Left lung (tissue), 10 donors: ENCODE results near the gene MAF. TPM values are rescaled to one million over a fixed set of nuclear protein-coding genes. Genes with fewer than 3 reads are reported as not detected.

Experiments
- ATAC-seq: fragments of 200-7000 bp; cut with Tn5 transposase; one replicate; pipeline ENCODE4 v1.9.1; 2020; ENCODE audit warnings: moderate library complexity
- DNase-seq, 4 donors: peaks; one replicate each; pipeline ENCODE4 v3.0.0-alpha.2; 2013 to 2020
- H3K27ac ChIP-seq, 2 donors: fragments of 200-600 bp; sonication (generic) in 1 of 2; one replicate each; pipeline versions ENCODE4 v1.5.0 to v1.8.0; 2020 to 2021
- H3K27me3 ChIP-seq, 2 donors: fragments of 200-600 bp; sonication (generic) in 1 of 2; one replicate each; pipeline versions ENCODE4 v1.5.0 to v1.8.0; 2020 to 2021
- H3K36me3 ChIP-seq, 2 donors: fragments of 200-600 bp; sonication (generic) in 1 of 2; one replicate each; pipeline versions ENCODE4 v1.5.0 to v1.8.0; 2020 to 2021
- H3K4me1 ChIP-seq, 2 donors: fragments of 200-600 bp; one replicate each; pipeline ENCODE4 v1.8.0; 2021
- H3K4me3 ChIP-seq, 2 donors: fragments of 200-600 bp; sonication (generic) in 1 of 2; one replicate each; pipeline versions ENCODE4 v1.5.0 to v1.8.0; 2020 to 2021; ENCODE audit warnings: mild to moderate bottlenecking in 1 of 2
- H3K9me3 ChIP-seq, 2 donors: fragments of 200-600 bp; sonication (generic) in 1 of 2; one replicate each; pipeline versions ENCODE4 v1.5.0 to v1.8.0; 2020 to 2021
- CTCF ChIP-seq, 2 donors: fragments of 200-600 bp; sonication (generic) in 1 of 2; IDR thresholded peaks; one replicate each; pipeline versions ENCODE4 v1.5.0 to v1.8.0; 2021; ENCODE audit warnings: antibody characterized with exemption in 2 of 2
- intact Hi-C, 2 donors: fragments of 100-400 bp; cut with DNase I; formaldehyde crosslinking; loops; one replicate each; pipeline versions ENCODE4 v1.11.2 to v1.14.2; 2022
- polyA plus RNA-seq, 6 donors: library from polyadenylated mRNA; unstranded; fragments of 120-200 nt; gene quantifications; one replicate each; pipeline ENCODE4 v1.2.1, GENCODE V29; 2013; ENCODE audit not compliant: insufficient read length in 6 of 6
- total RNA-seq, 2 donors: library from RNA; stranded (reverse); fragmentation: NEBNext Ultra II Directional; extraction: Animal tissue kit (Norgen Biotek cat#: 25700); gene quantifications; one replicate each; pipeline ENCODE4 v1.2.1, GENCODE V29; 2021
- donor health status: DM: no; HTN: yes; CAD: no.
- donor health status: DM: no; HTN: no; CAD: no.

MAF gene
- total and polyA plus RNA-seq, 8 donors, result 52.2 to 125 (median 101) TPM

- intact Hi-C loops, result no loop called here
- DNase-seq (no peak), ATAC-seq (no peak)
- Histone ChIP-seq H3K9me3 (no peaks in the 10 kb centered on the region), H3K36me3 (no peaks in the 10 kb centered on the region), H3K4me1 (peaks cover 0 to 4% of the 10 kb centered on the region in 2 donors), H3K27ac (no peak overlapping the region), H3K27me3 (no peaks in the 10 kb centered on the region), H3K4me3 (no peak overlapping the region)
- no peak for TF ChIP-seq CTCF (IDR thresholded peaks at IDR 0.05)
Measured at GRCh38 chr16:79638386-79638785, 37.8 kb upstream of the MAF start.

DNA sequence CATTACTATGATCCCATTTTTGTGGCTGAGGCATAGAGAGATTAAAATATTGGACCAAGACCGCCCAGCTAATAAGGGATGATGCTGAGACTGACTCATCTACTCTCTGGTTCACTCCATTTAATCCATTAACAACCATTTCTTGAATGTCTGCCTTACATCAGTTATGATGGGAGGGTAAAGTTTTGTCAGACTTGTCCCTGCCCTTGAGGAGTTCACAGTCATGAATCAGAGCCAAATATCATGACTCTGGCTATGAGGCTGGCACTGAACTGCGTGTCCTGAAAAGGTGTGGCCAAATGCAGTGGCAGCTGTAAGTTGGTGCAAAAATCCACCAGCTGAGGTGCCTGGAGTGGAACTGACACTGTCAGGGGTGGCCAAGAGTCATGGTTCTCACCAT is 35.0 kb upstream of the MAF start:
- intact Hi-C loops, result no loop called here
- DNase-seq, result no peak
- H3K4me1 ChIP-seq, result no peaks in the 10 kb centered on the region
- no peaks in the 10 kb centered on the region for H3K9me3 ChIP-seq
- H3K36me3 ChIP-seq, result no peaks in the 10 kb centered on the region
- H3K27me3 ChIP-seq, result no peaks in the 10 kb centered on the region
- no peak for ATAC-seq
- no peak for TF ChIP-seq CTCF (IDR thresholded peaks at IDR 0.05)
- H3K27ac ChIP-seq, result no peak overlapping the region
- H3K4me3 ChIP-seq, result no peak overlapping the region

DNA sequence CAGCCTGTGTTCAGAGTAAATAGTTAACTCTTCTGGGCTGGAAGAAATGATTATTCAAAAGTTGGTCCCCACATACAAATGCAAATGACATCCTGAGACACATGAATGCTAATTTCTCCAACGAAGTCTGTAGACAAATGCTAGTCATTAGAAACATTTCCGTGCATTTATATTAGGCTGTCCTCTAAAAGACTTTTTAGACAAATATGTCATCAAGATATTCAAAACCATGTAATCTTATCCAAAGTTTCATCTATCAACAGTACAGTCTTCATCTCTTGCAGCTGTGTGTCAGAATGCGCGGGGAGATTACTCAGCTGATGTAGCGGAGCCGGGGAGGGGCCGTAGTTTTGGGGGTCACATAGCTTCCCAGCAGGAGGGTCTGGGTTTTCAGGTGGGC is 33.8 kb upstream of the MAF start:
- Histone ChIP-seq H3K36me3 (no peaks in the 10 kb centered on the region), H3K27me3 (no peaks in the 10 kb centered on the region), H3K4me3 (no peak overlapping the region), H3K27ac (no peak overlapping the region), H3K4me1 (no peaks in the 10 kb centered on the region), H3K9me3 (no peaks in the 10 kb centered on the region)
- TF ChIP-seq CTCF (IDR thresholded peaks at IDR 0.05), result no peak
- no peak for ATAC-seq
- intact Hi-C loops, result no loop called here
- no peak for DNase-seq

DNA sequence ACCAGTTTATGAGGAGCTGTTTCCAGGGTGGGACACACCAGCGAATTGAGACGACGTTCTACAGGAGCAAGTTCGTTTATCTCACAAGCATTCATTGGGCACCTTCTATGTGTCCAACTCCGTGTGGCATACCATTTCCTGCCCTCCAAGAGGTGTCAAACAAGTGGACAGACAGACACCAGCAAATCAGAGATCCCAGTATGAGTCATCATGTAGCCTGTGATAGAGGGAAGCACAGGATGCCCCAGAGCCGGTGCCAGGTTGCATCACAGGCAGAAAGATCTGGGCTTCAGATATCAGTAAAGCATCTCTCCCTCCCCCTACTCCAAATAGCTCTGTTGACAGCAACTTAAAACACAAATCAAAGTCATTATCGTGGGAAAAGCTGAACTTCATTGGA is 31.8 kb upstream of the MAF start:
- intact Hi-C loops, result no loop called here
- DNase-seq, result no peak
- no peaks in the 10 kb centered on the region for H3K9me3 ChIP-seq
- no peak overlapping the region for H3K4me3 ChIP-seq
- no peak for TF ChIP-seq CTCF (IDR thresholded peaks at IDR 0.05)
- ATAC-seq, result no peak
- H3K36me3 ChIP-seq, result no peaks in the 10 kb centered on the region
- H3K27me3 ChIP-seq, result no peaks in the 10 kb centered on the region
- no peaks in the 10 kb centered on the region for H3K4me1 ChIP-seq
- no peak overlapping the region for H3K27ac ChIP-seq

GRCh38 chr16:79628988-79629387 is 28.5 kb upstream of the MAF start:
- Histone ChIP-seq H3K9me3 (no peaks in the 10 kb centered on the region), H3K36me3 (no peaks in the 10 kb centered on the region), H3K27ac (no peak overlapping the region), H3K4me3 (no peak overlapping the region), H3K4me1 (no peaks in the 10 kb centered on the region), H3K27me3 (peaks cover 0 to 6% of the 10 kb centered on the region in 2 donors)
- no peak for ATAC-seq
- intact Hi-C loops, result no loop called here
- TF ChIP-seq CTCF (IDR thresholded peaks at IDR 0.05), result no peak
- DNase-seq, result peak in 2 of 4 donors; percentile 8 to 68
